Ovary (tissue), 3 donors: ENCODE measurements around the gene LRIG1.

Source experiments
- CTCF ChIP-seq, 3 donors: fragments of 450-650 bp in 2 of 3; fragments of 200-600 bp in 1 of 3; IDR thresholded peaks; one replicate each; pipeline versions ENCODE4 v1.5.1 to v1.8.0; 2016 to 2022; ENCODE audit warnings: antibody characterized with exemption in 3 of 3, mild to moderate bottlenecking in 1 of 3
- EP300 ChIP-seq: sonication (generic); formaldehyde crosslinking; IDR thresholded peaks from one replicate; pipeline ENCODE4 v1.6.1; 2017; ENCODE audit warnings: antibody characterized with exemption
- POLR2A ChIP-seq: fragments of 450-650 bp; IDR thresholded peaks from one replicate; pipeline ENCODE4 v1.6.1; 2017; ENCODE audit warnings: antibody characterized with exemption, mild to moderate bottlenecking, moderate library complexity
- donor health status: DM: no; HTN: no; CAD: no.

- TF ChIP-seq CTCF (IDR thresholded peaks at IDR 0.05), result no peak
- TF ChIP-seq POLR2A, result no peak
- TF ChIP-seq EP300, result no peak
Observed at GRCh38 chr3:66353530-66353929, 147.3 kb downstream of the LRIG1 start.
